Upper lobe of left lung (tissue), 6 donors: ENCODE data around the gene MRPL23. TPM values are rescaled to one million over a fixed set of nuclear protein-coding genes. Genes with fewer than 3 reads are reported as not detected.

Experiments used
- ATAC-seq, 2 donors: fragments of 200-7000 bp; cut with Tn5 transposase; one replicate each; pipeline ENCODE4 v1.9.1; 2022; ENCODE audit warnings: mild to moderate bottlenecking in 2 of 2, moderate library complexity in 2 of 2; ENCODE audit not compliant: low FRiP score in 2 of 2
- DNase-seq, 2 donors: peaks; one replicate each; pipeline ENCODE4 v3.0.0-alpha.2; 2019 to 2020
- H3K27ac ChIP-seq, 4 donors: fragments of 200-600 bp; sonication (generic); one replicate each; pipeline ENCODE4 v1.5.1; 2016 to 2019
- H3K27me3 ChIP-seq, 4 donors: fragments of 200-600 bp; sonication (generic); one replicate each; pipeline ENCODE4 v1.5.1; 2017 to 2019
- H3K36me3 ChIP-seq, 4 donors: fragments of 200-600 bp; sonication (generic); one replicate each; pipeline ENCODE4 v1.5.1; 2016 to 2019
- H3K4me1 ChIP-seq, 4 donors: fragments of 200-600 bp; sonication (generic); one replicate each; pipeline ENCODE4 v1.5.1; 2018 to 2019
- H3K4me3 ChIP-seq, 4 donors: fragments of 200-600 bp; sonication (generic); one replicate each; pipeline ENCODE4 v1.5.1; 2017 to 2019; ENCODE audit warnings: mild to moderate bottlenecking in 2 of 4, moderate library complexity in 1 of 4
- H3K9me3 ChIP-seq, 4 donors: fragments of 200-600 bp; sonication (generic); one replicate each; pipeline ENCODE4 v1.5.1; 2018 to 2019
- CTCF ChIP-seq, 6 experiments: fragments of 450-650 bp in 4 of 6; fragments of 200-600 bp in 2 of 6; sonication (generic) in 2 of 6; IDR thresholded peaks; one replicate each; pipeline ENCODE4 v1.5.1; 2016 to 2019; ENCODE audit warnings: antibody characterized with exemption in 6 of 6
- EP300 ChIP-seq, 4 donors: sonication (generic); formaldehyde crosslinking; IDR thresholded peaks; one replicate each; pipeline ENCODE4 v1.5.1; 2017; ENCODE audit warnings: antibody characterized with exemption in 4 of 4, control low read depth in 2 of 4
- POLR2A ChIP-seq, 4 donors: fragments of 450-650 bp; IDR thresholded peaks; one replicate each; pipeline ENCODE4 v1.5.1; 2016 to 2017; ENCODE audit warnings: antibody characterized with exemption in 4 of 4, mild to moderate bottlenecking in 2 of 4
- POLR2AphosphoS5 ChIP-seq, 2 donors: sonication (generic); formaldehyde crosslinking; IDR thresholded peaks; one replicate each; pipeline ENCODE4 v1.5.1; 2017; ENCODE audit warnings: antibody characterized with exemption in 2 of 2
- WGBS, 2 donors: methylation state at CpG; one replicate each; pipeline ENCODE4 v1.1.5; 2017 to 2018; 5-methylcytosine and 5-hydroxymethylcytosine counted together
- total RNA-seq, 6 donors: library from RNA; depleted of rRNA in 4 of 6; stranded (reverse); fragments of >200 nt in 4 of 6; gene quantifications; one replicate each; pipeline versions ENCODE4 v1.1.0 to v1.2.1, GENCODE V29; 2016 to 2021
- donor health status: DM: no; HTN: no; CAD: no; lungs with moderate emphysema.
- donor health status: DM: no; HTN: yes; CAD: no; lungs with severe emphysema.

MRPL23 gene
- total RNA-seq, 6 donors from 2014 or later = 62.1 to 287 (median 150) TPM

DNA sequence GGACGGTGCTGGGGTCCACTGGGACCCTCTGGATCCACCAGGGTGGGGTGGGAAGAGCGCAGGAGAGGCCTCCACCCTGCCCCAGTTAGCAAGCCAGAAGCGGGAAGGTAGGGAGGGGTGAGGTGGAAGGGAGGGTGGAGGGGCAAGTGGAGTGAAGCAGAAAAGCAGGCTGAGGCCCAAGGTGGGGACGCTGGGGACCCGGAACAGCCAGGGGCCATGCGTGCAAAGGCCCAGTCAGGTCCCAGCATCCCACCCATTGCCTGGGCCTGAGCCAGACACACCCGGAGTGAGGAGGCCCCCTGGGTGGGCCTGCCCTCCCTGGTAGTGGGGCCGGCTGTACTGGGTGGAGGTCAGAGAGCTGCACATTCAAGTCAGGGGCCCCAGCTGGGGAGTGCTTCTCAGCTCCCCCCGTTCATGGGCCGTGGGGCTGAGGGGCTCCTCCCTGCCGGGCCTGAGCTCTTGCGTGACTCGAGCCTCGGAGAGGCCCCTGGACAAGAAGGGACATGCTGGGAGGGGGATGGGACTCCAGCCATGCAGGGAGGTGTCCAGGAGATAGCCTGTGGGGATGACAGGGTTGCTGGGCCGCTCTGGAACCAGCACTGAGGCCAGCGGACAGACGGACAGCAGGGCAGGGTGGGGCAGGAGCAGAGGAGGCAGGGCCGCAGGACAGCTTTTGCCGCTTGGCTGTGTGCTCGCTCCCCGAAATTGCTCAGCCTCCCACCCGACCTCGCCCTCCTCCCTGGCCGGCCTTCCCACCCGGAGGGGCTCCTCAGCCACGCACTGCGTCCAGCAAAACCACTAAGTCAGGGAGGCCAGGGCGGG, 19.9 kb upstream of the MRPL23 start:
- Histone ChIP-seq H3K36me3 (no peaks in the 10 kb centered on the region), H3K9me3 (no peaks in the 10 kb centered on the region), H3K4me1 (no peaks in the 10 kb centered on the region), H3K27ac (no peak overlapping the region), H3K27me3 (no peaks in the 10 kb centered on the region), H3K4me3 (no peak overlapping the region)
- peak in 1 of 2 donors; percentile 72 for DNase-seq
- whole genome bisulfite sequencing, 2 donors = 76 to 84% methylated on average over 23 to 28 of the region's 28 CpGs
- TF ChIP-seq POLR2AphosphoS5 (IDR thresholded peaks at IDR 0.05) (no peak), POLR2A (IDR thresholded peaks at IDR 0.05) (no peak), EP300 (IDR thresholded peaks at IDR 0.05) (no peak), CTCF (IDR thresholded peaks at IDR 0.05) (no peak)
- ATAC-seq = peak in 1 of 2 donors; percentile 65

GRCh38 chr11:1927848-1928469, 19.2 kb upstream of the MRPL23 start:
- H3K36me3 ChIP-seq = no peaks in the 10 kb centered on the region
- ATAC-seq (peak; percentile 4 to 19), DNase-seq (peak in 1 of 2 donors; percentile 80)
- TF ChIP-seq POLR2AphosphoS5 (IDR thresholded peaks at IDR 0.05) (no peak), POLR2A (IDR thresholded peaks at IDR 0.05) (no peak), CTCF (IDR thresholded peaks at IDR 0.05) (no peak), EP300 (IDR thresholded peaks at IDR 0.05) (no peak)
- H3K9me3 ChIP-seq = no peaks in the 10 kb centered on the region
- WGBS, 2 donors = 85 to 93% methylated on average over 10 to 18 of the region's 20 CpGs
- no peak overlapping the region for H3K4me3 ChIP-seq
- no peaks in the 10 kb centered on the region for H3K27me3 ChIP-seq
- H3K4me1 ChIP-seq = no peaks in the 10 kb centered on the region
- no peak overlapping the region for H3K27ac ChIP-seq

DNA sequence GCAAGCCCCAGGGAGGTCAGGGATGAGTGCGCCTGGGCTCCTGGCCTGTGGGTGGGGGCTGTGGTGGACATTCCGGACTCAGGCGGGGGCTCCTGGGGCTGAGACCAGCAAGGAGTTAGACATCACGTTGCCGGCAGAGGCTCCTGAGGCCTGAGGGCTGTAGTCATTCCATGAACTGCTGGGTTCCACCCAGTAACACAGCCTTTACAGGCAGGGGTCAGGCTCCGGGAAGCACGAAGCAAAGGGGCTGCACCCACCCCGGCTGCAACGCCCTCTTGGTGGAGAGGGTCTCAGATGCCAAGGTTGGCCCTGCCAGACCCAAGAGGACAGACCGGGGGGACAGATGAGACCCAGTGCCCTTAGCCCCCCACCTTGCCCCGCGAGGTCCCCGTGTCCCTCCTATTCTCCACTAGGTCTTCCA, 18.7 kb upstream of the MRPL23 start:
- H3K4me3 ChIP-seq = no peak overlapping the region
- ATAC-seq (peak in 1 of 2 donors; percentile 58), DNase-seq (peak in 1 of 2 donors; percentile 69)
- no peak for TF ChIP-seq POLR2A (IDR thresholded peaks at IDR 0.05)
- no peak for TF ChIP-seq EP300 (IDR thresholded peaks at IDR 0.05)
- no peak for TF ChIP-seq POLR2AphosphoS5 (IDR thresholded peaks at IDR 0.05)
- no peak for TF ChIP-seq CTCF (IDR thresholded peaks at IDR 0.05)
- no peak overlapping the region for H3K27ac ChIP-seq
- no peaks in the 10 kb centered on the region for H3K9me3 ChIP-seq
- H3K36me3 ChIP-seq = no peaks in the 10 kb centered on the region
- WGBS, 2 donors = 80 to 96% methylated on average over 1 to 13 of the region's 13 CpGs
- H3K4me1 ChIP-seq = no peaks in the 10 kb centered on the region
- no peaks in the 10 kb centered on the region for H3K27me3 ChIP-seq

GRCh38 chr11:1928891-1929541, 18.1 kb upstream of the MRPL23 start:
- whole genome bisulfite sequencing, 2 donors = 91 to 93% methylated on average over 22 to 35 of the region's 35 CpGs
- Histone ChIP-seq H3K4me1 (no peaks in the 10 kb centered on the region), H3K27me3 (no peaks in the 10 kb centered on the region), H3K27ac (no peak overlapping the region), H3K36me3 (no peaks in the 10 kb centered on the region), H3K4me3 (no peak overlapping the region), H3K9me3 (no peaks in the 10 kb centered on the region)
- peak in 1 of 2 donors; percentile 78 for DNase-seq
- ATAC-seq = no peak
- no peak for TF ChIP-seq POLR2AphosphoS5 (IDR thresholded peaks at IDR 0.05)
- TF ChIP-seq CTCF (IDR thresholded peaks at IDR 0.05) = no peak
- TF ChIP-seq EP300 (IDR thresholded peaks at IDR 0.05) = no peak
- no peak for TF ChIP-seq POLR2A (IDR thresholded peaks at IDR 0.05)
